Measurements from ENCODE around the gene AP5S1. TPM values are rescaled to one million over a fixed set of nuclear protein-coding genes. Genes with fewer than 3 reads are reported as not detected.
"Not testable (repeated sequence)": the region's sequence is repeated elsewhere in the genome, so short reads cannot be mapped to it uniquely, and the experiment has no call there.

AP5S1 gene
- total and polyA plus RNA-seq, 11 donors: 9.5 to 18.6 (median 11.4) TPM

DNA sequence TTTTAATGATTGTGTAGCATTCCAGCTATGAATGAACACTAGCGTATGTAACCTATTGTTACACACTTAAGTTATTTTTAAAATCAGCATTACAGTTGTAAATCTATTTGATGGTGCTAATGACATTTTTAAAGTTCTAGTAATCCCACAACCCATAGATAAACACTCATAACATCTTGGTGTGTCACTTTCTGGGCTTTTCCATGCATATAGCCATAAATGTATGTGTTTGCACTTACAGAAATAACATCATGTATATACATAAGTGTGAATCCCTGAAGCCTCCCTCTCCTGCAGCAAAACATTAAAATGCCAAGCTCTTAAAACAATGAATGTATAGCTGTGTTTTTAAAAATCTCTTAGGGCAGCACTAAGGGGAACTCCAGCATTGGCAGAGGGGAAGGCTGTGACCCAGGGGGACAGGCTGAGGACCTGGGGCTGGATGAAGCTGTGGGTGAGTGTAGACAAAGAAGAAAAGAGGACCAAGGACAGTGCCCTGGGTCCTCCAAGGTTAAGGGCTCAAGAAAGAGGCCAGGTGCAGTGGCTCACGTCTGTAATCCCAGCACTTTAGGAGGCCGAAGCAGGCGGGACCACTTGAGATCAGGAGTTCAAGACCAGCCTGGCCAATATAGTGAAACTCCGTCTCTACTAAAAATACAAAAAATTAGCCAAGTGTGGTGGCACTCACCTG lies 32.9 kb upstream of the AP5S1 start:
- 81 to 86% (median 82%) methylated on average over 5 of the region's 5 CpGs for WGBS, 4 donors
- no peak for ATAC-seq
- DNase-seq: peak in 2 of 5 donors; percentile 9 to 12
- H3K27ac ChIP-seq: peak overlapping the region in 9 of 12 donors; percentile 6 to 61 (median 48)
- H3K4me1 ChIP-seq: peaks cover 4 to 38% (median 30%) of the 10 kb centered on the region in 12 donors
- peaks cover 0 to 18% (median 4%) of the 10 kb centered on the region in 9 donors for H3K36me3 ChIP-seq
- TF ChIP-seq POLR2A (IDR thresholded peaks at IDR 0.05): no peak
- TF ChIP-seq, protein P1, sequence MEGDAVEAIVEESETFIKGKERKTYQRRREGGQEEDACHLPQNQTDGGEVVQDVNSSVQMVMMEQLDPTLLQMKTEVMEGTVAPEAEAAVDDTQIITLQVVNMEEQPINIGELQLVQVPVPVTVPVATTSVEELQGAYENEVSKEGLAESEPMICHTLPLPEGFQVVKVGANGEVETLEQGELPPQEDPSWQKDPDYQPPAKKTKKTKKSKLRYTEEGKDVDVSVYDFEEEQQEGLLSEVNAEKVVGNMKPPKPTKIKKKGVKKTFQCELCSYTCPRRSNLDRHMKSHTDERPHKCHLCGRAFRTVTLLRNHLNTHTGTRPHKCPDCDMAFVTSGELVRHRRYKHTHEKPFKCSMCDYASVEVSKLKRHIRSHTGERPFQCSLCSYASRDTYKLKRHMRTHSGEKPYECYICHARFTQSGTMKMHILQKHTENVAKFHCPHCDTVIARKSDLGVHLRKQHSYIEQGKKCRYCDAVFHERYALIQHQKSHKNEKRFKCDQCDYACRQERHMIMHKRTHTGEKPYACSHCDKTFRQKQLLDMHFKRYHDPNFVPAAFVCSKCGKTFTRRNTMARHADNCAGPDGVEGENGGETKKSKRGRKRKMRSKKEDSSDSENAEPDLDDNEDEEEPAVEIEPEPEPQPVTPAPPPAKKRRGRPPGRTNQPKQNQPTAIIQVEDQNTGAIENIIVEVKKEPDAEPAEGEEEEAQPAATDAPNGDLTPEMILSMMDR (IDR thresholded peaks at IDR 0.05): no peak
- H3K27me3 ChIP-seq: no peaks in the 10 kb centered on the region
- no peaks in the 10 kb centered on the region for H3K9me3 ChIP-seq
- peak overlapping the region in 9 of 12 donors; percentile 35 to 66 (median 50) for H3K4me3 ChIP-seq
- intact Hi-C loops (cut with DNase I): loop anchor here in 8 of 10 donors (2.0 to 10.0 kb wide), 10 partner anchors 23 to 297 kb away; partner anchors contain the start of genes AP5S1 (in 1 of the 8) and MAVS (in 1 of the 8)

DNA sequence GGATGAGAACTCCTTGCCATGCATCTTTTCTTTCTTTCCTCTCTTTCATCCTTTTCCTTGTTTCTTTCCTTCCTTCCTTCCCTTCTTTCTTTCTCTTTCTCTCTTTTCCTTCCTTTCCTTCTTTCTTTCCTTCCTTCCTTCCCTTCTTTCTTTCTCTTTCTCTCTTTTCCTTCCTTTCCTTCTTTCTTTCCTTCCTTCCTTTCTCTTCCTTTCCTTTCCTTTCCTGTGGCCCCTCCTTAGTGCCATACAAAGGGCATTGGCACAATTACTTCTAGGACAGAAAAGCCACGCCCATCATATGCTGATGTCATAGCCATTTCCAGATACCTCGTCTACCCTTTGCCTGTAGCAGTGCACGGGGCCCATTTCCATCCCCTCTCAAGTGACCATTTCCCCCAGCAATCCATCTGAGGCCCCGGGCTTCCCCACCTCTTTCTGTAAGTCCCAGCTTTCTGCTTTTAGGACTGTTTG lies 31.6 kb upstream of the AP5S1 start:
- DNase-seq: peak in 1 of 5 donors; percentile 20
- WGBS, 4 donors: 48 to 57% (median 54%) methylated on average over 4 of the region's 4 CpGs
- Histone ChIP-seq H3K4me3 (no peak overlapping the region), H3K27me3 (no peaks in the 10 kb centered on the region), H3K27ac (no peak overlapping the region), H3K4me1 (peaks cover 4 to 36% (median 26%) of the 10 kb centered on the region in 12 donors), H3K9me3 (no peaks in the 10 kb centered on the region), H3K36me3 (peaks cover 0 to 17% (median 4%) of the 10 kb centered on the region in 9 donors)
- no peak for ATAC-seq
- intact Hi-C loops (cut with DNase I): loop anchor here in 6 of 10 donors (5.0 to 10.0 kb wide), 6 partner anchors 59 to 296 kb away; partner anchors contain the start of gene MAVS (in 1 of the 6)
- TF ChIP-seq, protein P1 (IDR thresholded peaks at IDR 0.05): no peak
- TF ChIP-seq POLR2A (IDR thresholded peaks at IDR 0.05): no peak

DNA sequence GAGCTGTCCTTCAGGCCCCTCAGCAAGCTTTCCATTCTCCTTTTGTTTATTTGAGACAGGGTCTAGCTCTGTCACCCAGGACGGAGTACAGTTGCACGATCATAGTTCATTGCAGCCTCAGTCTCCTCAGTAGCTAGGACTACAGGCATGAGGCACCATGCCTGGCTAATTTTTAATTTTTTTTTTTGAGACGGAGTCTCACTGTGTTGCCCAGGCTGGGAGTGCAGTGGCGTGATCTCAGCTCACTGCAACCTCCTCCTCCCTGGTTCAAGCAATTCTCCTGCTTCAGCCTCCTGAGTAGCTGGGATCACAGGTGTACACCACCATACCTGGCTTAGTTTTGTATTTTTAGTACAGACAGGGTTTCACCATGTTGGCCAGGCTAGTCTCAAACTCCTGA lies 31.1 kb upstream of the AP5S1 start:
- DNase-seq, H3K27ac ChIP-seq, H3K4me3 ChIP-seq, H3K9me3 ChIP-seq, ATAC-seq, H3K27me3 ChIP-seq: not testable (repeated sequence)
- Histone ChIP-seq H3K36me3 (peaks cover 0 to 12% (median 2%) of the 10 kb centered on the region in 9 donors), H3K4me1 (peaks cover 4 to 31% (median 22%) of the 10 kb centered on the region in 12 donors)
- intact Hi-C loops (cut with DNase I): loop anchor here in 6 of 10 donors (5.0 to 10.0 kb wide), 6 partner anchors 58 to 296 kb away; partner anchors contain the start of gene MAVS (in 1 of the 6)
- 93 to 99% (median 96%) methylated on average over 4 of the region's 4 CpGs for whole genome bisulfite sequencing, 4 donors

DNA sequence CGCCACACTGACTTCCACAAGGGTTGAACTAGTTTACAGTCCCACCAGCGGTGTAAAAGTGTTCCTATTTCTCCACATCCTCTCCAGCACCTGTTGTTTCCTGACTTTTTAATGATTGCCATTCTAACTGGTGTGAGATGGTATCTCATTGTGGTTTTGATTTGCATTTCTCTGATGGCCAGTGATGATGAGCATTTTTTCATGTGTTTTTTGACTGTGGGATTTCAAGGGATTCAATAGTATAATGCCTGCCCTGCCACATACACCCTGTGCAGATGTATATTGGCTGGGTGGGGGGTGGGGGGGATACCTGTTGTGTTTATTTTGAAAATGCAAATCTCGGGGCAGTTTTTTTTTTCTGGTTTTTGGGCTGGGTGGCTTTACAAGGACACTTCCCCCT lies 26.2 kb upstream of the AP5S1 start:
- intact Hi-C loops (cut with DNase I): loop anchor here in 3 of 10 donors (2.0 kb wide), 2 partner anchors 25 to 27 kb away; partner anchors contain the start of gene AP5S1 (in 1 of the 3)
- 82 to 94% (median 93%) methylated on average over 1 to 3 of the region's 3 CpGs for WGBS, 4 donors
- ATAC-seq: not testable (repeated sequence)

More for the DNA sequence above, 26.2 kb upstream of the AP5S1 start:
- H3K27me3 ChIP-seq, DNase-seq, H3K4me3 ChIP-seq, H3K9me3 ChIP-seq, H3K27ac ChIP-seq: not testable (repeated sequence)
- Histone ChIP-seq H3K36me3 (peaks cover 0 to 17% (median 0%) of the 10 kb centered on the region in 9 donors), H3K4me1 (peaks cover 0 to 37% (median 14%) of the 10 kb centered on the region in 12 donors)

Measured in heart left ventricle (tissue), 16 donors.